Kidney epithelial cell (primary cell): ENCODE data around the gene ESRRA. TPM values are rescaled to one million over a fixed set of nuclear protein-coding genes. Genes with fewer than 3 reads are reported as not detected.

Experiments used
- DNase-seq: peaks from one replicate; pipeline ENCODE4 v3.0.0-alpha.2; 2010; ENCODE audit warnings: low read depth
- H3K27me3 ChIP-seq: 2 replicates; pipeline ENCODE4 v1.6.0; 2011; ENCODE audit warnings: low read length; ENCODE audit not compliant: control insufficient read depth, insufficient read depth
- H3K36me3 ChIP-seq: 2 replicates; pipeline ENCODE4 v1.5.1; 2011; ENCODE audit warnings: low read length; ENCODE audit not compliant: control insufficient read depth, insufficient read depth
- H3K4me3 ChIP-seq: 2 replicates; pipeline ENCODE4 v1.5.1; 2011; ENCODE audit warnings: low read depth, mild to moderate bottlenecking, control low read depth, low read length
- total RNA-seq: library from RNA; depleted of rRNA; stranded (reverse); fragments of >200 nt; gene quantifications from 2 replicates; pipeline ENCODE4 v1.2.3, GENCODE V29; 2015
- TF ChIP-seq, protein P1 (sequence below): IDR thresholded peaks from 2 replicates; pipeline ENCODE4 v1.5.1; 2011; ENCODE audit warnings: mild to moderate bottlenecking, moderate library complexity, low read length, control low read depth, inconsistent platforms; ENCODE audit not compliant: insufficient read depth, poor library complexity, severe bottlenecking

Gene ESRRA
- total RNA-seq, 1 donor from 2014 or later = 54.3 TPM

DNA sequence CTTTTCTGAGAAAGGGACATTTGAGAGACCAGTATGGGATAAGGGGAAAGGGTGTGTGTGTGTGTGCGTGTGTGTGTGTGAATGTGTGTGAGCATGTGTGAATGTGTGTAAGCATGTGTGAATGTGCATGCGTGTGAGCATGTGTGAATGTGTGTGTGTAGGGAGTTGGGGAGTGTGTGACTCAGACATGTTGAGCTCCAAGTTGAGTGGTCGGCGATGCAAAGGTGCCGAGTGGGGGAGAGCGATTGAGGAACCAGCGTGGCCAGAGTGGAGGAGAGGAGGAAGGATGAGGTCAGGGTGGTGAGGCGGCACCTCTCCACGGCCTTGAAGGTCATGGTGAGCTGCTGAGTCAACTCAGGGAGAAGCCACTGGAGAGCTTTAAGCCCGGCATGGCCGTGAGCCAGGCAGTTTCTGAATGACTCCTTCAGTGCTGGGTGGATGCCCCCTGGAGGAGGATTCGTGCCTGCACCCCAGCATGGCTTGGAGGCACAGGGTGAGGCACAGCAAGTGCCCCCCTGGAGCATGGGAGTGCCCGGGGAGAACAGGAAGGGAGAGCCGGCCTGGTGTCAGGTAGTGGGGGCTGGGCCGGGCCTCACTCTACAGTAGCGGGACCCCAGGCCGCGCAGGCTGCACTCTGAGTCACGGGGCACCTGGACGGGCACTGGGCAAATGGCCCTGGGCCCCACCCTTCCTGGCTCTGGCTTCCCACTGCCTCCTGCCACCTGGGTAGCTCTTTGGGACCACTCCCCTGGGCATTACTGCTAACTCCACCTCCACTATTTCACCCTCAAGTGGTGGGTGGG is 26.4 kb downstream of the ESRRA start:
- DNase-seq = peak; percentile 77
- no peaks in the 10 kb centered on the region for H3K36me3 ChIP-seq
- TF ChIP-seq, protein P1, sequence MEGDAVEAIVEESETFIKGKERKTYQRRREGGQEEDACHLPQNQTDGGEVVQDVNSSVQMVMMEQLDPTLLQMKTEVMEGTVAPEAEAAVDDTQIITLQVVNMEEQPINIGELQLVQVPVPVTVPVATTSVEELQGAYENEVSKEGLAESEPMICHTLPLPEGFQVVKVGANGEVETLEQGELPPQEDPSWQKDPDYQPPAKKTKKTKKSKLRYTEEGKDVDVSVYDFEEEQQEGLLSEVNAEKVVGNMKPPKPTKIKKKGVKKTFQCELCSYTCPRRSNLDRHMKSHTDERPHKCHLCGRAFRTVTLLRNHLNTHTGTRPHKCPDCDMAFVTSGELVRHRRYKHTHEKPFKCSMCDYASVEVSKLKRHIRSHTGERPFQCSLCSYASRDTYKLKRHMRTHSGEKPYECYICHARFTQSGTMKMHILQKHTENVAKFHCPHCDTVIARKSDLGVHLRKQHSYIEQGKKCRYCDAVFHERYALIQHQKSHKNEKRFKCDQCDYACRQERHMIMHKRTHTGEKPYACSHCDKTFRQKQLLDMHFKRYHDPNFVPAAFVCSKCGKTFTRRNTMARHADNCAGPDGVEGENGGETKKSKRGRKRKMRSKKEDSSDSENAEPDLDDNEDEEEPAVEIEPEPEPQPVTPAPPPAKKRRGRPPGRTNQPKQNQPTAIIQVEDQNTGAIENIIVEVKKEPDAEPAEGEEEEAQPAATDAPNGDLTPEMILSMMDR = peak; percentile 79
- H3K27me3 ChIP-seq = no peaks in the 10 kb centered on the region
- no peak overlapping the region for H3K4me3 ChIP-seq

DNA sequence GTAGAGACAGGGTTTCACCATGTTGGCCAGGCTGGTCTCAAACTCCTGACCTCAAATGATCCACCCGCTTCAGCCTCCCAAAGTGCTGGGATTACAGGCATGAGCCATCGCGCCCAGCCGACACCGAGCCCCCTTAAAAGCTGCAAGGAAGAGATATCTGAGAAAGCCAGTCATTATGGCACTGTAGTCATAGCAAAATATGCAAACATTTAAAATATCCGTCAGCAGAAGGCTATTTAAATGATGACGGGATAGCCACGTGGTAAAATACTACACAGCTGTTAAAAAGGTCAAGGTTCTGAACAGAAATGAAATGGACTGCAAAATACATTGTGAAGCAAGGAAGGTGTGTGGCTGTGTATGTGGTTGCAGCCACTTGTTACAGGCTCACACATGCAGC is 28.2 kb downstream of the ESRRA start:
- TF ChIP-seq, protein P1 = no peak
- no peak for DNase-seq
- no peaks in the 10 kb centered on the region for H3K27me3 ChIP-seq

DNA sequence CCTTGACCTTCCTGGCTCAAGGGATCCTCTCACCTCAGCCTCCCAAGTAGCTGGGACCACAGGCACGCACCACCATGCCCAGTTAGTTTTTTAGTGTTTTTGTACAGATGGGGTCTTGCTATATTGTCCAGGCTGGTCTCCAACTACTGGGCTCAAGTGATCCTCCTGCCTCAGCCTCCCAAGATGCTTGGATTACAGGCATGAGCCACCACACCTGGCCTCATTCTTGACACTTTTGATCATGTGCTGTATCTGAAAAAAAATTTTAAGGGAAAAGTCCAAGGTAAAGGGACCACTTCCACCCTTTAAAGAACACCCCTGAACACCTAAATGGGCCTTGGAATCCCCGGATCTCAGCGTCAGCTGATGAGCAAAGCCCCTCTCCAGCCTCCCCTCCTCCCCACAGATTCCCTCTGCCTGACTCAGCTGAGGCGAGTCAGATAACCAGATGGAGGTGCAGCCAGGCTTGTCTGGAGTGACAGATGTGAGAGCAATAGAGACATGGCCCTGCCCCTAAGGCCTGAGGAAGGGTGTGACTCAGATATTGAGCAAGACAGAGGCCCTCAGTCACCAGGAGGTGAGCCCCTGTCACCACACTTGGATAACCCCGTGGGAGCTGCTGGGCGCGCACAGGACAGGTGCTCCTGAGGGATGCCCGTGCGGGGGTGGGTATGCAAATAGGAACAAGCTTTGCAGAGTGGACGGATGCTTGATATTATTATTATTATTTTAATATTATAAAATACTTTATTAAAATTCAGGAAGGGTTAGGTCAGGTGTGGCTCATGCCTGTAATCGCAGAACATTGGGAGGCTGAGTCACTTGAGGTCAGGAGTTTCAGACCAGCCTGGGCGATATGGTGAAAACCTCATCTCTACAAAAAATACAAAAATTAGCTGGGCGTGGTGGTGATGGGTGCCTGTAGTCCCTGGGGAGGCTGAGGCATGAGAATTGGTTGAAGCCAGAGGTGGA is 29.7 kb downstream of the ESRRA start:
- TF ChIP-seq, protein P1 = no peak
- DNase-seq = peak; percentile 99
- Histone ChIP-seq H3K36me3 (no peaks in the 10 kb centered on the region), H3K27me3 (no peaks in the 10 kb centered on the region), H3K4me3 (no peak overlapping the region)

More for the DNA sequence above, 28.2 kb downstream of the ESRRA start:
- Histone ChIP-seq H3K4me3 (no peak overlapping the region), H3K36me3 (no peaks in the 10 kb centered on the region)

DNA sequence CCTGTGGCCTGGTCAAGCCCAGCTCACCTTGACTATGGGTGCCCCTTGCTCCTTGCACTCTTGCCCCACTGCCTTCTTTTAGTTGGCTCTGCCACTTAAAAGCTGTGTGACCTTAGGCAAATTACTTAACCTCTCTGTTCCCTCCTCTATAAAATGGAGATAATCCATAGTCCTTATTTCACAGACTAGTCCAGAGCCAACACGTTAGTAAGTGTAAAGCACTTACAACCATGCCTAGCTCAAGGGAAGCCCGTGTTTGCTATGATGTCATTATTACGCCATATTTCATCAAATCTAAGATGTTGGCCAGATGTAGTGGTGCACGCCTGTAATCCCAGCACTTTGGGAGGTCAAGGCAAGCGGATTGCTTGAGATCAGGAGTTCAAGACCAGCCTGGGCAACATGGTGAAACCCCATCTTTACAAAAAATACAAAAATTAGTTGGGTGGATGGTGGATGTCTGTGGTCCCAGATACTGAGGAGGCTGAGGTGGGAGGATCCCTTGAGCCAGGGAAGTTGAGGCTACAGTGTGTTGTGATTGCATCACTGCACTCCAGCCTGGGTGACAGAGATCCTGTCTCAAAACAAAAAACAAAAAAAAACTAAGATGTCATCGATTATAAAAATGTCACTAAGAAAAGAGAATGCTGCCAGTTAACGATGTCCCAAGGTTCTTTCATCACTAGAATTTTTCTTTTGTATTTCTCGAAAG is 32.4 kb downstream of the ESRRA start:
- TF ChIP-seq, protein P1 = no peak
- DNase-seq = no peak

DNA sequence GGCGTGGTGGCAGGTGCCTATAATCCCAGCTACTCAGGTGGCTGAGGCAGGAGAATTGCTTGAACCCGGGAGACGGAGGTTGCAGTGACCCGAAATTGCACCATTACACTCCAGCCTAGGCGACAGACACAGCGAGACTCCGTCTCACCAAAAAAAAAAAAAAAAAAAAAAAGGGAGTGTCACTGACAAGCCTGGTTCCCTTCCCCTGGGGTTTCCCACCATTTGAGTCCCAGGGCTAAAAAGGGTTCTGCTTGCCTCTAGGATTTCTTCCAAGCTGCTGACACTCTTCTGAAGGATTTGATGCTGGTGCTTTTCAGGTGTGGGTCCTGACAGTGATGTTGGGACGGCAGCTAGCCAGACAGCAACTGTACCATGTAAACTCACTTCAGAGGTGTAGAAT is 33.4 kb downstream of the ESRRA start:
- no peak for DNase-seq
- TF ChIP-seq, protein P1 = no peak
- Histone ChIP-seq H3K4me3 (no peak overlapping the region), H3K27me3 (peaks cover 5% of the 10 kb centered on the region), H3K36me3 (no peaks in the 10 kb centered on the region)

More for the DNA sequence above, 32.4 kb downstream of the ESRRA start:
- Histone ChIP-seq H3K27me3 (peaks cover 5% of the 10 kb centered on the region), H3K36me3 (no peaks in the 10 kb centered on the region), H3K4me3 (no peak overlapping the region)
